PC-3 (cell line): ENCODE measurements around the gene YES1. TPM values are rescaled to one million over a fixed set of nuclear protein-coding genes. Genes with fewer than 3 reads are reported as not detected.
"Not testable (repeated sequence)": the region's sequence is repeated elsewhere in the genome, so short reads cannot be mapped to it uniquely, and the experiment has no call there.

Source experiments
- ATAC-seq: fragments of 200-7000 bp; cut with Tn5 transposase; 2 replicates; pipeline ENCODE4 v1.9.1; 2020; ENCODE audit warnings: mild to moderate bottlenecking, moderate library complexity
- BruUV-seq: library from RNA; stranded (reverse); fragments of 400-500 nt; replicated peaks from 2 replicates; lab custom pipeline; 2021; lab: Mats Ljungman, UMichigan
- CTCF ChIA-PET: fragments of 300-600 bp; sonication (Branson Sonifier 250); formaldehyde crosslinking; loops from one replicate; lab custom pipeline; 2022; ENCODE audit warnings: antibody characterized with exemption; lab: Charles Lee
- POLR2A ChIA-PET: fragments of 300-600 bp; sonication (Branson Sonifier 250); formaldehyde crosslinking; loops from one replicate; lab custom pipeline; 2022; ENCODE audit warnings: antibody characterized with exemption; ENCODE audit not compliant: unreplicated experiment; lab: Charles Lee
- DNase-seq: peaks from one replicate; pipeline ENCODE4 v3.0.0-alpha.2; 2015
- H2AFZ ChIP-seq: fragments of 300-600 bp; sonication (generic); 2 replicates; pipeline ENCODE4 v1.6.0; 2016; ENCODE audit warnings: antibody characterized with exemption, low read length
- H3F3A ChIP-seq: fragments of 300-600 bp; sonication (generic); one replicate; pipeline ENCODE4 v1.6.0; 2017; ENCODE audit warnings: antibody characterized with exemption, low read length, control low read depth, mild to moderate bottlenecking; ENCODE audit not compliant: unreplicated experiment
- H3K27ac ChIP-seq: fragments of 300-600 bp; sonication (generic); 2 replicates; pipeline ENCODE4 v1.5.1; 2016; ENCODE audit warnings: mild to moderate bottlenecking, low read length
- H3K27me3 ChIP-seq: fragments of 300-600 bp; sonication (generic); 2 replicates; pipeline ENCODE4 v1.6.1; 2016; ENCODE audit warnings: low read length, mixed read lengths
- H3K36me3 ChIP-seq: fragments of 300-600 bp; sonication (generic); 2 replicates; pipeline ENCODE4 v1.6.1; 2016; ENCODE audit warnings: low read depth, mixed run types, low read length, mixed read lengths
- H3K4me1 ChIP-seq: fragments of 300-600 bp; sonication (generic); 2 replicates; pipeline ENCODE4 v1.5.1; 2016; ENCODE audit warnings: low read length; ENCODE audit not compliant: insufficient read depth
- H3K4me2 ChIP-seq: fragments of 300-600 bp; sonication (generic); 2 replicates; pipeline ENCODE4 v1.6.0; 2016; ENCODE audit warnings: low read length
- H3K4me3 ChIP-seq: fragments of 300-600 bp; sonication (generic); 2 replicates; pipeline ENCODE4 v1.5.1; 2016; ENCODE audit warnings: mild to moderate bottlenecking, low read length, mixed read lengths
- H3K79me2 ChIP-seq: fragments of 300-600 bp; sonication (generic); 2 replicates; pipeline ENCODE4 v1.6.1; 2017; ENCODE audit warnings: low read length, mixed read lengths
- H3K9ac ChIP-seq: fragments of 300-600 bp; sonication (generic); 2 replicates; pipeline ENCODE4 v1.6.0; 2016; ENCODE audit warnings: mild to moderate bottlenecking, low read length
- H3K9me2 ChIP-seq: fragments of 300-600 bp; sonication (generic); replicated peaks from 2 replicates; pipeline ENCODE4 v1.6.1; 2016; ENCODE audit warnings: mixed run types, low read length, mixed read lengths
- H3K9me3 ChIP-seq: fragments of 300-600 bp; sonication (generic); 2 replicates; pipeline ENCODE4 v1.6.1; 2016; ENCODE audit warnings: low read length, mixed read lengths
- H4K20me1 ChIP-seq: fragments of 300-600 bp; sonication (generic); 2 replicates; pipeline ENCODE4 v1.6.1; 2016; ENCODE audit warnings: low read length, mixed read lengths
- EZH2 ChIP-seq: fragments of 300-600 bp; sonication (generic); IDR thresholded peaks from one replicate; pipeline ENCODE4 v1.6.1; 2017; ENCODE audit warnings: antibody characterized with exemption, mild to moderate bottlenecking, low read length; ENCODE audit not compliant: unreplicated experiment
- EZH2phosphoT487 ChIP-seq: fragments of 300-600 bp; sonication (generic); IDR thresholded peaks from 2 replicates; pipeline ENCODE4 v1.6.1; 2018; ENCODE audit warnings: mild to moderate bottlenecking, antibody characterized with exemption, low read length, borderline replicate concordance
- intact Hi-C: fragments of 100-400 bp; cut with micrococcal nuclease; formaldehyde crosslinking; loops from 2 replicates; pipeline ENCODE4 v1.9.0; 2023
- total RNA-seq: library from RNA; depleted of rRNA; stranded (reverse); fragments of >200 nt; gene quantifications from 2 replicates; pipeline ENCODE4 v1.2.3, GENCODE V29; 2014
- TF ChIP-seq, protein P1 (sequence below): fragments of 300-600 bp; sonication (generic); conservative IDR thresholded peaks from 2 replicates; pipeline ENCODE4 v1.5.1; 2017; ENCODE audit warnings: antibody characterized with exemption, low read depth, mild to moderate bottlenecking, low read length

Gene YES1
- total RNA-seq, 1 experiment from 2014 or later: 73.5 TPM

DNA sequence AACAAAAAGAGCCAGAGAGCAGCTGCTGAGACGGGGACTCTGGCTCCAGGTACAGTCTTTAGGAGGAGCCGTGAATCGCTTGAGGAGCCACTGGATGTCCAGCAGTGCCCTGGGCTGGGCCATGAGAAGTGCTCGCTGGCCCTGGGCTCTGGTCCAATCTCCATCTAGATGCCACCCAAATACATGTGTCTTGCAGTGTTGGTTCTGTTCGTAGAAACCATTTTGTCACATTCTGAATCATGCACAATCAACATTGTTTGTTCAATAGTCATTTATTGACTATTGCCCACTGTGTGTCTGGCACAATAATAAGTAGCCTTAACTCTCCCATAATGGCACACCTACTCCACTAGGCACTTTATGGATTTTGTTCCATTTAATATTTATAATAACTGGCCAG lies 128.5 kb downstream of the YES1 start:
- Histone ChIP-seq H3K4me1 (peaks cover 5% of the 10 kb centered on the region; the same call in 1 of the 2 replicates), H3K4me2 (no peak overlapping the region), H3F3A (no peaks in the 10 kb centered on the region), H2AFZ (no peak overlapping the region), H3K79me2 (no peaks in the 10 kb centered on the region), H3K27ac (no peak overlapping the region), H4K20me1 (no peaks in the 10 kb centered on the region), H3K4me3 (no peak overlapping the region), H3K36me3 (peaks cover 10% of the 10 kb centered on the region; the same call in 1 of the 2 replicates), H3K9me2 (no peaks in the 10 kb centered on the region), H3K27me3 (no peaks in the 10 kb centered on the region), H3K9me3 (no peaks in the 10 kb centered on the region), H3K9ac (no peak overlapping the region)
- no TSS peak for BruUV-seq
- intact Hi-C loops: no loop called here
- DNase-seq (peak; percentile 47), ATAC-seq (peak; percentile 34)
- POLR2A ChIA-PET: interaction anchor here (0.8 kb wide), 1 partner anchor 20 kb away, joined by 9 read pairs; no protein-coding TSS in a partner anchor
- no peak for TF ChIP-seq EZH2
- TF ChIP-seq EZH2phosphoT487: no peak
- TF ChIP-seq, protein P1, sequence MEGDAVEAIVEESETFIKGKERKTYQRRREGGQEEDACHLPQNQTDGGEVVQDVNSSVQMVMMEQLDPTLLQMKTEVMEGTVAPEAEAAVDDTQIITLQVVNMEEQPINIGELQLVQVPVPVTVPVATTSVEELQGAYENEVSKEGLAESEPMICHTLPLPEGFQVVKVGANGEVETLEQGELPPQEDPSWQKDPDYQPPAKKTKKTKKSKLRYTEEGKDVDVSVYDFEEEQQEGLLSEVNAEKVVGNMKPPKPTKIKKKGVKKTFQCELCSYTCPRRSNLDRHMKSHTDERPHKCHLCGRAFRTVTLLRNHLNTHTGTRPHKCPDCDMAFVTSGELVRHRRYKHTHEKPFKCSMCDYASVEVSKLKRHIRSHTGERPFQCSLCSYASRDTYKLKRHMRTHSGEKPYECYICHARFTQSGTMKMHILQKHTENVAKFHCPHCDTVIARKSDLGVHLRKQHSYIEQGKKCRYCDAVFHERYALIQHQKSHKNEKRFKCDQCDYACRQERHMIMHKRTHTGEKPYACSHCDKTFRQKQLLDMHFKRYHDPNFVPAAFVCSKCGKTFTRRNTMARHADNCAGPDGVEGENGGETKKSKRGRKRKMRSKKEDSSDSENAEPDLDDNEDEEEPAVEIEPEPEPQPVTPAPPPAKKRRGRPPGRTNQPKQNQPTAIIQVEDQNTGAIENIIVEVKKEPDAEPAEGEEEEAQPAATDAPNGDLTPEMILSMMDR: no peak
- CTCF ChIA-PET: no interaction called here

DNA sequence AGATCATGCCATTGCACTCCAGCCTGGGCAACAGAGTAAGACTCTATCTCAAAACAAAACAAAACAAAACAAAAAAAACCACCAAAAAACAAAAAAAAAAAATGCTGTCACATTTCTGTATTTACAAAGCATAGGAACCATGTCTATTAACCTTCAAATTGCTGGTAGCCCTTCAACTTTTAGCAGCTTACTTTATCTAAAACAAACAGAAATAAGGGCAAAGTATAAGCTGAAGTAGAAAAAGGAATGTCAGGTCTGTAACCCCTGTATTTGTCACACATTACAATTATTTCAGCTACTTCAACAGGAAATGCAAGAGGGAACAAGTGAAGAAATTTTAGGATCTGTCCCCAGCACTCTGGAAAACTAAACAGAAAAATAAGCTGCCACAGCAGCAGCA lies 129.2 kb downstream of the YES1 start:
- peaks cover 11% of the 10 kb centered on the region; the same call in 1 of the 2 replicates for H3K4me1 ChIP-seq
- H3K79me2 ChIP-seq: no peaks in the 10 kb centered on the region
- H3K27ac ChIP-seq: no peak overlapping the region
- H3K27me3 ChIP-seq: no peaks in the 10 kb centered on the region
- CTCF ChIA-PET: no interaction called here
- no TSS peak for BruUV-seq
- POLR2A ChIA-PET: interaction anchor here (0.8 kb wide), 1 partner anchor 20 kb away, joined by 9 read pairs; no protein-coding TSS in a partner anchor
- no peak overlapping the region for H3K9ac ChIP-seq
- ATAC-seq: no peak
- H3K9me2 ChIP-seq: no peaks in the 10 kb centered on the region
- no peaks in the 10 kb centered on the region for H3F3A ChIP-seq
- no peak overlapping the region for H3K4me2 ChIP-seq
- H2AFZ ChIP-seq: no peak overlapping the region
- peaks cover 10% of the 10 kb centered on the region; the same call in 1 of the 2 replicates for H3K36me3 ChIP-seq
- no peak overlapping the region for H3K4me3 ChIP-seq
- no peak for DNase-seq
- no peaks in the 10 kb centered on the region for H4K20me1 ChIP-seq
- no peaks in the 10 kb centered on the region for H3K9me3 ChIP-seq
- intact Hi-C loops: no loop called here
- TF ChIP-seq, protein P1: no peak
- TF ChIP-seq EZH2phosphoT487 (no peak), EZH2 (no peak)

DNA sequence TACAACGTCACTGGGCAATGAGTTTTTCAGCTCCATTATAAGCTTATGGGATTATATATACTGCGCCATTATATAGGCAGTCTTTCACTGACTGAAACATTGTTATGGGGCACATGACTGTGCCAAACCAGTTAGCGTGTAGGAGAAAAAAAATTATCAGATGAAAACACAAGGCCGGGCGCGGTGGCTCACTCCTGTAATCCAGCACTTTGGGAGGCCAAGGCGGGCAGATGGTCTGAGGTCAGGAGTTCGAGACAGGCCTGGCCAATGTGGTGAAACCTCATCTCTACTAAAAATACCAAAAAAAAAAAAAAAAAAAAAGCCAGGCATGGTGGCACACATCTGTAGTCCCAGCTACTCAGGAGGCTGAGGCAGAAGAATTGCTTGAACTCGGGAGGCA lies 129.6 kb downstream of the YES1 start:
- H3K79me2 ChIP-seq, H3K4me2 ChIP-seq, H3K27me3 ChIP-seq, POLR2A ChIA-PET, H3K4me3 ChIP-seq, H3K36me3 ChIP-seq, intact Hi-C loops, H4K20me1 ChIP-seq, H3F3A ChIP-seq, CTCF ChIA-PET, H3K27ac ChIP-seq, H3K9ac ChIP-seq, H3K9me3 ChIP-seq, H3K9me2 ChIP-seq, H2AFZ ChIP-seq, ATAC-seq, DNase-seq, BruUV-seq: not testable (repeated sequence)
- H3K4me1 ChIP-seq: peaks cover 15% of the 10 kb centered on the region
